HL-60 (cell line): ENCODE measurements around the gene CYRIA.

ENCODE experiments used
- POLR2AphosphoS5 ChIP-seq: IDR thresholded peaks from 2 replicates; pipeline ENCODE4 v1.6.1; 2012; ENCODE audit warnings: low read depth
- SPI1 ChIP-seq: IDR thresholded peaks from 2 replicates; pipeline ENCODE4 v1.6.1; 2012; ENCODE audit warnings: low read depth, mild to moderate bottlenecking, borderline replicate concordance
- TF ChIP-seq, protein P1 (sequence below): IDR thresholded peaks from one replicate; pipeline ENCODE4 v1.5.1; 2011; ENCODE audit warnings: low read length, control low read depth, inconsistent platforms; ENCODE audit not compliant: insufficient read depth
- TF ChIP-seq, protein P2 (sequence below): IDR thresholded peaks from 2 replicates; pipeline ENCODE4 v1.6.1; 2012; ENCODE audit warnings: low read depth; ENCODE audit not compliant: insufficient replicate concordance

DNA sequence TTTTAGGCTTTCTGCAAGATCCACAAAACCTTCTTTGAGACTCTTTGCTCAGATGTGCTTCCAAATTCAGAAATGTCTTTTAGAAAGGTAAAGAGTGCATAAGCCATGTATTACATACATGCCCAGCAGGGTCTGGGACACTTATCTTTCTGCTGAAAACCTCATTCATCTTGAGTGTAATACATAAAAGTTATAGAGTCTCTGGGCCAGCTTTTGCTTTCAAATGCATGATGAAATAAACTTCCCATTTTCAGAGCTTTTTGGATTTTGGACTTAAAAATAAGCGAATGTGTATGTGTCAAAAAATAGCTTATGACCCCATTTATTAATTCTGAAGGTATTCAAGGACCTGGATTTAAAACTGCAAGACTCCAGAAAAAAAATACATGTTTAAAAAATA, 8.0 kb downstream of the CYRIA start:
- TF ChIP-seq, protein P1, sequence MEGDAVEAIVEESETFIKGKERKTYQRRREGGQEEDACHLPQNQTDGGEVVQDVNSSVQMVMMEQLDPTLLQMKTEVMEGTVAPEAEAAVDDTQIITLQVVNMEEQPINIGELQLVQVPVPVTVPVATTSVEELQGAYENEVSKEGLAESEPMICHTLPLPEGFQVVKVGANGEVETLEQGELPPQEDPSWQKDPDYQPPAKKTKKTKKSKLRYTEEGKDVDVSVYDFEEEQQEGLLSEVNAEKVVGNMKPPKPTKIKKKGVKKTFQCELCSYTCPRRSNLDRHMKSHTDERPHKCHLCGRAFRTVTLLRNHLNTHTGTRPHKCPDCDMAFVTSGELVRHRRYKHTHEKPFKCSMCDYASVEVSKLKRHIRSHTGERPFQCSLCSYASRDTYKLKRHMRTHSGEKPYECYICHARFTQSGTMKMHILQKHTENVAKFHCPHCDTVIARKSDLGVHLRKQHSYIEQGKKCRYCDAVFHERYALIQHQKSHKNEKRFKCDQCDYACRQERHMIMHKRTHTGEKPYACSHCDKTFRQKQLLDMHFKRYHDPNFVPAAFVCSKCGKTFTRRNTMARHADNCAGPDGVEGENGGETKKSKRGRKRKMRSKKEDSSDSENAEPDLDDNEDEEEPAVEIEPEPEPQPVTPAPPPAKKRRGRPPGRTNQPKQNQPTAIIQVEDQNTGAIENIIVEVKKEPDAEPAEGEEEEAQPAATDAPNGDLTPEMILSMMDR, result no peak
- TF ChIP-seq POLR2AphosphoS5, result no peak
- TF ChIP-seq, protein P2, sequence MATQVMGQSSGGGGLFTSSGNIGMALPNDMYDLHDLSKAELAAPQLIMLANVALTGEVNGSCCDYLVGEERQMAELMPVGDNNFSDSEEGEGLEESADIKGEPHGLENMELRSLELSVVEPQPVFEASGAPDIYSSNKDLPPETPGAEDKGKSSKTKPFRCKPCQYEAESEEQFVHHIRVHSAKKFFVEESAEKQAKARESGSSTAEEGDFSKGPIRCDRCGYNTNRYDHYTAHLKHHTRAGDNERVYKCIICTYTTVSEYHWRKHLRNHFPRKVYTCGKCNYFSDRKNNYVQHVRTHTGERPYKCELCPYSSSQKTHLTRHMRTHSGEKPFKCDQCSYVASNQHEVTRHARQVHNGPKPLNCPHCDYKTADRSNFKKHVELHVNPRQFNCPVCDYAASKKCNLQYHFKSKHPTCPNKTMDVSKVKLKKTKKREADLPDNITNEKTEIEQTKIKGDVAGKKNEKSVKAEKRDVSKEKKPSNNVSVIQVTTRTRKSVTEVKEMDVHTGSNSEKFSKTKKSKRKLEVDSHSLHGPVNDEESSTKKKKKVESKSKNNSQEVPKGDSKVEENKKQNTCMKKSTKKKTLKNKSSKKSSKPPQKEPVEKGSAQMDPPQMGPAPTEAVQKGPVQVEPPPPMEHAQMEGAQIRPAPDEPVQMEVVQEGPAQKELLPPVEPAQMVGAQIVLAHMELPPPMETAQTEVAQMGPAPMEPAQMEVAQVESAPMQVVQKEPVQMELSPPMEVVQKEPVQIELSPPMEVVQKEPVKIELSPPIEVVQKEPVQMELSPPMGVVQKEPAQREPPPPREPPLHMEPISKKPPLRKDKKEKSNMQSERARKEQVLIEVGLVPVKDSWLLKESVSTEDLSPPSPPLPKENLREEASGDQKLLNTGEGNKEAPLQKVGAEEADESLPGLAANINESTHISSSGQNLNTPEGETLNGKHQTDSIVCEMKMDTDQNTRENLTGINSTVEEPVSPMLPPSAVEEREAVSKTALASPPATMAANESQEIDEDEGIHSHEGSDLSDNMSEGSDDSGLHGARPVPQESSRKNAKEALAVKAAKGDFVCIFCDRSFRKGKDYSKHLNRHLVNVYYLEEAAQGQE, result no peak
- TF ChIP-seq SPI1, result no peak
